ENCODE data around the gene FGFRL1. TPM values are rescaled to one million over a fixed set of nuclear protein-coding genes. Genes with fewer than 3 reads are reported as not detected.

The FGFRL1 gene
- total RNA-seq, 5 donors from 2014 or later (not counting 1 experiment from before 2014, with no cell fraction given): 14.9 to 25.2 (median 23.7) TPM

Other genes starting within 250 kb of the FGFRL1 start
- 1 to 10 TPM in 3 of 5 donors, under 1 TPM in 2; 0.73 to 2.6 (median 1.2) TPM for gene CPLX1, start 185.5 kb upstream of the FGFRL1 start, total RNA-seq
- gene GAK, start 79.3 kb upstream of the FGFRL1 start, total RNA-seq: 100 to 1,000 TPM; 182 to 225 (median 218) TPM
- gene TMEM175, start 79.2 kb upstream of the FGFRL1 start, total RNA-seq: 10 to 100 TPM; 44.3 to 60.9 (median 53.0) TPM
- 10 to 100 TPM; 22.6 to 46.4 (median 36.9) TPM for gene DGKQ, start 38.1 kb upstream of the FGFRL1 start, total RNA-seq
- 10 to 100 TPM; 60.4 to 96.5 (median 78.7) TPM for gene IDUA, start 24.6 kb upstream of the FGFRL1 start, total RNA-seq
- 1 to 10 TPM in 1 of 5 donors, under 1 TPM in 3, not detected in 1; 0.16 to 1.5 (median 0.39) TPM for gene SLC26A1, start 18.2 kb upstream of the FGFRL1 start, total RNA-seq
- 1 to 10 TPM; 3.0 to 5.3 (median 3.9) TPM for gene RNF212, start 101.9 kb downstream of the FGFRL1 start, total RNA-seq
- gene SPON2, start 161.0 kb downstream of the FGFRL1 start, total RNA-seq: 10 to 100 TPM; 13.6 to 39.8 (median 18.9) TPM
- 100 to 1,000 TPM; 185 to 232 (median 207) TPM for gene CTBP1, start 237.5 kb downstream of the FGFRL1 start, total RNA-seq